ENCODE measurements around the gene MAST3.

MAST3 gene

DNA sequence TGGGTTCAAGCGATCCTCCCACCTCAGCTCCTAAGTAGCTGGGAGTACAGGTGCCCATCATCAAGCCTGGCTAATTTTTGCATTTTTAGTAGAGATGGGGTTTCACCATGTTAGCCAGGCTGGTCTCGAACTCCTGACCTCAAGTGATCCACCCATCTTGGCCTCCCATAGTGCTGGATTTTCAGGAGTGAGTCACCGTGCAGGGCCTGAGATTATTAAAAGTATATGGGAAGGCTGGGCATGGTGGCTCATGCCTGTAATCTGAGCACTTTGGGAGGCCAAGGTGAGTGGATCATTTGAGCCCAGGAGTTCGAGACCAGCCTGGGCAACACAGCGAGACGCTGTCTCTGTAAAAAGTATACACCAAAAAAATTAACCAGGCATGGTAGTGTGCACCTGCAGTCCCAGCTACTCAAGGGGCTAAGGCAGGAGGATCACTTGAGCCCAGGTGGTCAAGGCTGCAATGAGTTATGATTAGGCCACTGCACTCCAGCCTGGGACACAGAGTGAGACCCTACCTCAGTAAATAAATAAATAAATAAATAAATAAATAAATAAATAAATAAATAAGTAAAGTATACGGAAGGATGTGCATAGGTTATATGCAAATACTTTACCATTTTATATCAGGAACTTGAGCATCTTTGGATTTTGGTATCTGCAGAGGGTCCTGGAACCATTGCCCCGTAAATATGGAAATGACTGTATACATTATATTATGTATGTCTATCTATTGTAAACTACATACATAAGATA is 11.7 kb upstream of the MAST3 start (continued):
- TF ChIP-seq ZNF324 (tag by site-specific recombination; IDR thresholded peaks at IDR 0.05) = no peak
- TF ChIP-seq ZNF660 (tag by site-specific recombination; IDR thresholded peaks at IDR 0.05) = no peak
- no peak for TF ChIP-seq ZNF580 (tag by site-specific recombination; IDR thresholded peaks at IDR 0.05)
- TF ChIP-seq, protein P1, sequence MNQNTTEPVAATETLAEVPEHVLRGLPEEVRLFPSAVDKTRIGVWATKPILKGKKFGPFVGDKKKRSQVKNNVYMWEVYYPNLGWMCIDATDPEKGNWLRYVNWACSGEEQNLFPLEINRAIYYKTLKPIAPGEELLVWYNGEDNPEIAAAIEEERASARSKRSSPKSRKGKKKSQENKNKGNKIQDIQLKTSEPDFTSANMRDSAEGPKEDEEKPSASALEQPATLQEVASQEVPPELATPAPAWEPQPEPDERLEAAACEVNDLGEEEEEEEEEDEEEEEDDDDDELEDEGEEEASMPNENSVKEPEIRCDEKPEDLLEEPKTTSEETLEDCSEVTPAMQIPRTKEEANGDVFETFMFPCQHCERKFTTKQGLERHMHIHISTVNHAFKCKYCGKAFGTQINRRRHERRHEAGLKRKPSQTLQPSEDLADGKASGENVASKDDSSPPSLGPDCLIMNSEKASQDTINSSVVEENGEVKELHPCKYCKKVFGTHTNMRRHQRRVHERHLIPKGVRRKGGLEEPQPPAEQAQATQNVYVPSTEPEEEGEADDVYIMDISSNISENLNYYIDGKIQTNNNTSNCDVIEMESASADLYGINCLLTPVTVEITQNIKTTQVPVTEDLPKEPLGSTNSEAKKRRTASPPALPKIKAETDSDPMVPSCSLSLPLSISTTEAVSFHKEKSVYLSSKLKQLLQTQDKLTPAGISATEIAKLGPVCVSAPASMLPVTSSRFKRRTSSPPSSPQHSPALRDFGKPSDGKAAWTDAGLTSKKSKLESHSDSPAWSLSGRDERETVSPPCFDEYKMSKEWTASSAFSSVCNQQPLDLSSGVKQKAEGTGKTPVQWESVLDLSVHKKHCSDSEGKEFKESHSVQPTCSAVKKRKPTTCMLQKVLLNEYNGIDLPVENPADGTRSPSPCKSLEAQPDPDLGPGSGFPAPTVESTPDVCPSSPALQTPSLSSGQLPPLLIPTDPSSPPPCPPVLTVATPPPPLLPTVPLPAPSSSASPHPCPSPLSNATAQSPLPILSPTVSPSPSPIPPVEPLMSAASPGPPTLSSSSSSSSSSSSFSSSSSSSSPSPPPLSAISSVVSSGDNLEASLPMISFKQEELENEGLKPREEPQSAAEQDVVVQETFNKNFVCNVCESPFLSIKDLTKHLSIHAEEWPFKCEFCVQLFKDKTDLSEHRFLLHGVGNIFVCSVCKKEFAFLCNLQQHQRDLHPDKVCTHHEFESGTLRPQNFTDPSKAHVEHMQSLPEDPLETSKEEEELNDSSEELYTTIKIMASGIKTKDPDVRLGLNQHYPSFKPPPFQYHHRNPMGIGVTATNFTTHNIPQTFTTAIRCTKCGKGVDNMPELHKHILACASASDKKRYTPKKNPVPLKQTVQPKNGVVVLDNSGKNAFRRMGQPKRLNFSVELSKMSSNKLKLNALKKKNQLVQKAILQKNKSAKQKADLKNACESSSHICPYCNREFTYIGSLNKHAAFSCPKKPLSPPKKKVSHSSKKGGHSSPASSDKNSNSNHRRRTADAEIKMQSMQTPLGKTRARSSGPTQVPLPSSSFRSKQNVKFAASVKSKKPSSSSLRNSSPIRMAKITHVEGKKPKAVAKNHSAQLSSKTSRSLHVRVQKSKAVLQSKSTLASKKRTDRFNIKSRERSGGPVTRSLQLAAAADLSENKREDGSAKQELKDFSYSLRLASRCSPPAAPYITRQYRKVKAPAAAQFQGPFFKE (tag by site-specific recombination; IDR thresholded peaks at IDR 0.05; ENCODE audit: borderline replicate concordance) = no peak
- no peak for TF ChIP-seq PRDM1 (tag by site-specific recombination; IDR thresholded peaks at IDR 0.05)
- no peak for TF ChIP-seq HOXC10 (CRISPR knock-in tag; IDR thresholded peaks at IDR 0.05)
- TF ChIP-seq ZNF23 (tag by site-specific recombination; IDR thresholded peaks at IDR 0.05; ENCODE audit: borderline replicate concordance) = no peak
- 0 out of 2 replicates have a peak, but pooled peaks have one; percentile 49 for TF ChIP-seq ZNF292 (tag by site-specific recombination; IDR thresholded peaks at IDR 0.05; ENCODE audit: borderline replicate concordance, low read depth)
- TF ChIP-seq ZNF510 (tag by site-specific recombination; IDR thresholded peaks at IDR 0.05; ENCODE audit: insufficient replicate concordance) = no peak
- TF ChIP-seq SCRT2 (tag by site-specific recombination; IDR thresholded peaks at IDR 0.05) = no peak
- no peak for TF ChIP-seq ZBTB7A (tag by site-specific recombination; IDR thresholded peaks at IDR 0.05; ENCODE audit: low read depth)
- TF ChIP-seq EGR2 (tag by site-specific recombination; IDR thresholded peaks at IDR 0.05; ENCODE audit: low read depth) = no peak
- TF ChIP-seq, protein P2, sequence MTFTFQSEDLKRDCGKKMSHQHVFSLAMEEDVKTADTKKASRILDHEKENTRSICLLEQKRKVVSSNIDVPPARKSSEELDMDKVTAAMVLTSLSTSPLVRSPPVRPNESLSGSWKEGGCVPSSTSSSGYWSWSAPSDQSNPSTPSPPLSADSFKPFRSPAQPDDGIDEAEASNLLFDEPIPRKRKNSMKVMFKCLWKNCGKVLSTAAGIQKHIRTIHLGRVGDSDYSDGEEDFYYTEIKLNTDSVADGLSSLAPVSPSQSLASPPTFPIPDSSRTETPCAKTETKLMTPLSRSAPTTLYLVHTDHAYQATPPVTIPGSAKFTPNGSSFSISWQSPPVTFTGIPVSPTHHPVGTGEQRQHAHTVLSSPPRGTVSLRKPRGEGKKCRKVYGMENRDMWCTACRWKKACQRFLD (tag by site-specific recombination; IDR thresholded peaks at IDR 0.05) = no peak
- no peak for TF ChIP-seq ZNF366 (tag by site-specific recombination; conservative IDR thresholded peaks at IDR 0.05)
- TF ChIP-seq, protein P3, sequence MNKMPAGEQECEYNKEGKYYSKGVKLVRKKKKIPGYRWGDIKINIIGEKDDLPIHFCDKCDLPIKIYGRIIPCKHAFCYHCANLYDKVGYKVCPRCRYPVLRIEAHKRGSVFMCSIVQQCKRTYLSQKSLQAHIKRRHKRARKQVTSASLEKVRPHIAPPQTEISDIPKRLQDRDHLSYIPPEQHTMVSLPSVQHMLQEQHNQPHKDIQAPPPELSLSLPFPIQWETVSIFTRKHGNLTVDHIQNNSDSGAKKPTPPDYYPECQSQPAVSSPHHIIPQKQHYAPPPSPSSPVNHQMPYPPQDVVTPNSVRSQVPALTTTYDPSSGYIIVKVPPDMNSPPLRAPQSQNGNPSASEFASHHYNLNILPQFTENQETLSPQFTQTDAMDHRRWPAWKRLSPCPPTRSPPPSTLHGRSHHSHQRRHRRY (tag by site-specific recombination; IDR thresholded peaks at IDR 0.05) = no peak
- peak; percentile 80 for TF ChIP-seq ZNF426 (tag by site-specific recombination; IDR thresholded peaks at IDR 0.05)
- TF ChIP-seq ZBTB21 (tag by site-specific recombination; IDR thresholded peaks at IDR 0.05) = 0 out of 2 replicates have a peak, but pooled peaks have one; percentile 44
- TF ChIP-seq ZNF174 (tag by site-specific recombination; IDR thresholded peaks at IDR 0.05) = no peak
- no peak for TF ChIP-seq ZNF37A (tag by site-specific recombination; IDR thresholded peaks at IDR 0.05)
- no peak for TF ChIP-seq ZNF701 (tag by site-specific recombination; IDR thresholded peaks at IDR 0.05)
- TF ChIP-seq ZNF10 (tag by site-specific recombination; IDR thresholded peaks at IDR 0.05) = no peak
- TF ChIP-seq ZNF140 (tag by site-specific recombination; IDR thresholded peaks at IDR 0.05) = peak; percentile 72; the same call in 1 of the 2 replicates
- no peak for TF ChIP-seq ZNF121 (tag by site-specific recombination; IDR thresholded peaks at IDR 0.05)
- TF ChIP-seq GLIS1 (tag by site-specific recombination; IDR thresholded peaks at IDR 0.05) = no peak
- TF ChIP-seq ZNF623 (tag by site-specific recombination; IDR thresholded peaks at IDR 0.05) = peak; percentile 75
- 0 out of 2 replicates have a peak, but pooled peaks have one; percentile 36 for TF ChIP-seq ZNF223 (tag by site-specific recombination; IDR thresholded peaks at IDR 0.05)
- no peak for TF ChIP-seq ZNF24 (tag by site-specific recombination; IDR thresholded peaks at IDR 0.05)
- no peak for TF ChIP-seq ZNF311 (tag by site-specific recombination; IDR thresholded peaks at IDR 0.05; ENCODE audit: borderline replicate concordance)
- TF ChIP-seq KLF9 (tag by site-specific recombination; IDR thresholded peaks at IDR 0.05; ENCODE audit: low read depth) = no peak
- TF ChIP-seq ZBTB8A (tag by site-specific recombination; IDR thresholded peaks at IDR 0.05) = peak; percentile 57
- TF ChIP-seq, protein P4, sequence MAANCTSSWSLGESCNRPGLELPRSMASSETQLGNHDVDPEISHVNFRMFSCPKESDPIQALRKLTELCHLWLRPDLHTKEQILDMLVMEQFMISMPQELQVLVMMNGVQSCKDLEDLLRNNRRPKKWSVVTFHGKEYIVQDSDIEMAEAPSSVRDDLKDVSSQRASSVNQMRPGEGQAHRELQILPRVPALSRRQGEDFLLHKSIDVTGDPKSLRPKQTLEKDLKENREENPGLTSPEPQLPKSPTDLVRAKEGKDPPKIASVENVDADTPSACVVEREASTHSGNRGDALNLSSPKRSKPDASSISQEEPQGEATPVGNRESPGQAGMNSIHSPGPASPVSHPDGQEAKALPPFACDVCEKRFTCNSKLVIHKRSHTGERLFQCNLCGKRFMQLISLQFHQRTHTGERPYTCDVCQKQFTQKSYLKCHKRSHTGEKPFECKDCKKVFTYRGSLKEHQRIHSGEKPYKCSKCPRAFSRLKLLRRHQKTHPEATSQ (tag by site-specific recombination; IDR thresholded peaks at IDR 0.05) = no peak
- no peak for TF ChIP-seq FEZF1 (tag by site-specific recombination; IDR thresholded peaks at IDR 0.05)

Measured in HEK293 (cell line).